Measurements from ENCODE around the gene FBXL5.

- TF ChIP-seq CTCF (IDR thresholded peaks at IDR 0.05) (no peak), POLR2A (IDR thresholded peaks at IDR 0.05) (no peak)
These were observed 18.3 kb downstream of the FBXL5 start for GRCh38 chr4:15636818-15637217.
